ENCODE results near the gene LRP1B.

LRP1B gene

GRCh38 chr2:140714586-140714985 lies 1416.2 kb downstream of the LRP1B start:
- no peak overlapping the region for H3K4me3 ChIP-seq (replicated peaks; ENCODE audit: low read depth, low read length)
- no peak for TF ChIP-seq CTCF (IDR thresholded peaks at IDR 0.05; ENCODE audit: low read depth, low read length, missing control alignments)

DNA sequence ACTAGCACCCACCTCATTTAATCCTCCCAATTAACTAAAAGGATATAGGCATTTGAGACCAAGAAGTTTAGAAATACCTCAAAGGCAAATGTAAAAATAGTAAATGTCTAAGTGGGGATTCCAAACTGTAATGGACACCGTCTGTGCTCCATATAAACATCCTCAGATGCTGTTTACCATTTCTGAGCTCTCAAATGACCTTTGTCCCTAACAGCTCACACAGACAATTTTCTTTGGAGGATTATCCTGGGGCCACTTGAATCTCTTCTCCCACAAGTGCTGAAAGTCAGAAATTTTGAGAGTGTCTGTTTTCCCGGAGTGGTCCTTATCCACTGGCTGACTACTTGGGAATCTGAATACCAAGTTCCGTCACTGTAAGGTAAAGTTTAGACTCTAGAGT lies 1418.9 kb downstream of the LRP1B start:
- DNase-seq (ENCODE audit: extremely low read depth, low read depth), result no peak
- H3K4me3 ChIP-seq (replicated peaks; ENCODE audit: low read depth, low read length), result no peak overlapping the region
- no peak for TF ChIP-seq CTCF (IDR thresholded peaks at IDR 0.05; ENCODE audit: low read depth, low read length, missing control alignments)

More at GRCh38 chr2:140714586-140714985, 1416.2 kb downstream of the LRP1B start:
- DNase-seq (ENCODE audit: extremely low read depth, low read depth), result no peak

DNA sequence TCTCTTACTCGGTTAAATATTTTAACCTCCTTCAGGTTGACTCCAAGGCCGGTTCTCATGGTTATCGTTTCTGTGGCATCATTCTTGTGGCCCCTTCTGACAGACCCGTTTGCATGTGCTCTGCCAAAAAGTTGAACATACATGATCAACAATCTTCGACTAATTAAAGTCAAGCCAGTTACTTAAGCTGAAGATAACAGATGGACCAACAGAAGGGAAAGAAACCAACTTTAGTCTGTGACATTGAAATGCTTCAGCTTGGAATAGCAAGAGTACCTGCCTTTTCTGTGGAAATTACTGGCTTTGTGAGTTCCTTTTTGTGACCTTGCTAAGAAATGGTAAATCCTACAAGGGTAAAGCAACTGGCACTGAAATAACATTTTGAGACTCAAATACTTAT lies 1429.1 kb downstream of the LRP1B start:
- H3K4me3 ChIP-seq (replicated peaks; ENCODE audit: low read depth, low read length), result no peak overlapping the region
- no peak for TF ChIP-seq CTCF (IDR thresholded peaks at IDR 0.05; ENCODE audit: low read depth, low read length, missing control alignments)
- no peak for DNase-seq (ENCODE audit: extremely low read depth, low read depth)

DNA sequence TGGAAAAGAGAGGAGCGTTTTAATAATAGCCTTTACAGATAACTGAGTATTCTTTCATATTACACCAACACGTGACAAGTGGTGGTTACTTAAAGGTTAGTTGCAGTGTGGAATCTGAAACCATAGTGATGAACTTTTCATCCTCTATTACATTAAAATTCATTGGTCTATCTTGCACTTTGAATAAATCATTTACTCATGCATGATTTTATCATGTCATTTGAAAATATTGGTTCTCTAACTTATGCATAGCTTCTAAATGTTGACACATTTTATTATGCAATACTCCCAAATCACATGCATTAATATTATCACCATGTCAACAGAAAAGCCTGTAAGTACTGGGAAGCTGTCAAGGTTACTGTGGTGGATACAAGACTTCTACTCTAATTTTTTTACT lies 1432.2 kb downstream of the LRP1B start:
- no peak overlapping the region for H3K4me3 ChIP-seq (replicated peaks; ENCODE audit: low read depth, low read length)
- no peak for TF ChIP-seq CTCF (IDR thresholded peaks at IDR 0.05; ENCODE audit: low read depth, low read length, missing control alignments)
- no peak for DNase-seq (ENCODE audit: extremely low read depth, low read depth)

- no peak for TF ChIP-seq CTCF (IDR thresholded peaks at IDR 0.05; ENCODE audit: low read depth, low read length, missing control alignments)
- H3K4me3 ChIP-seq (replicated peaks; ENCODE audit: low read depth, low read length), result no peak overlapping the region
- DNase-seq (ENCODE audit: extremely low read depth, low read depth), result no peak
Observed at GRCh38 chr2:140696449-140696848, 1434.4 kb downstream of the LRP1B start.

DNA sequence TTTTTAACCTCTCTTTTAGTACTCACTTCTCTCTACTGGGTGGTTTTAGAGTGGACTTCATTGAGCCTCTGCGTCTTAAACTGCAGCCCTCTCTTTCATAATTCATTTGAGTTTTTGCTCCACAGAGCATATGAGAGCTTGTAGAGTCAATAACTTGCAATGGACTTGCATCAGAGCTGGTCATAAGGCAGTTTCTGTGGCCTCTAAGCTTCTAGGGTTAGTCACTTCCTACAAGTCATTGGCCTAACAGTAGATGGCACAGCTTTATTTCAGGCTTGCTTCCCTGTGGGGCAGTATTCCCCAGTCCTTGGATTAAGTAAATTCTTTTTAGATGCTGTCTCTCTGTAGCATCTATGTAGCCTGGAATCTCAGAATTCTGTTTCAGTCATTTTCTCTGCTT lies 1435.7 kb downstream of the LRP1B start:
- no peak overlapping the region for H3K4me3 ChIP-seq (replicated peaks; ENCODE audit: low read depth, low read length)
- TF ChIP-seq CTCF (IDR thresholded peaks at IDR 0.05; ENCODE audit: low read depth, low read length, missing control alignments), result no peak
- DNase-seq (ENCODE audit: extremely low read depth, low read depth), result no peak

GRCh38 chr2:140687825-140688224 lies 1443.0 kb downstream of the LRP1B start:
- no peak for DNase-seq (ENCODE audit: extremely low read depth, low read depth)
- no peak overlapping the region for H3K4me3 ChIP-seq (replicated peaks; ENCODE audit: low read depth, low read length)
- TF ChIP-seq CTCF (IDR thresholded peaks at IDR 0.05; ENCODE audit: low read depth, low read length, missing control alignments), result no peak
